ENCODE data around the gene LRMDA. TPM values are rescaled to one million over a fixed set of nuclear protein-coding genes. Genes with fewer than 3 reads are reported as not detected.

Gene LRMDA
- total RNA-seq, 1 donor from 2014 or later, result 5.2 TPM

DNA sequence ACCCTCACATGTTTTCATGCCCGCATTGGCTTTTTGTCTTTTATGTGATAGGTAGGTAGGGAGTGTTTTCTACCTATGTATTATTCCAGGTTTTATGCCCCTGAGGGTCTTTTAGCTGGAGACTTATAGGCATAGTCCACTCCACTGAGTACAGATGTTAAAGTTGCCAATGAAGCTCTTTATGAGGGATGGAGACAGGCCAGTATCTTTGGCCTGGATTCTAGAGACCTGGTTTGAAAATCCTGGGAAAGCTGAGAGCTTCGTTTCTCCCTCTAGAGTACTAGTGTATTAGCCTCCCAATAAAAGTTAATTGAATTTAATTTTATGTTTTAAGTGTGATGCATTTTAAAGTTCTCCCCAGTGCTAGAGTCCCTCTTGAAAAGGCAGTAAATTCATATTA is 854.1 kb downstream of the LRMDA start:
- Mint-ChIP-seq H3K4me1 (peaks cover 13% of the 10 kb centered on the region), H3K27ac (no peak overlapping the region), H3K27me3 (ENCODE audit: insufficient read depth, low read depth) (peaks cover 5% of the 10 kb centered on the region), H3K9me3 (peaks cover 19% of the 10 kb centered on the region), H3K36me3 (peaks cover 10% of the 10 kb centered on the region), H3K4me3 (no peak overlapping the region)
- no peak overlapping the region for H2AFZ ChIP-seq (replicated peaks)
- H3K36me3 ChIP-seq, result no peaks in the 10 kb centered on the region
- DNase-seq (ENCODE audit: low spot score), result no peak
- no peaks in the 10 kb centered on the region for H4K20me1 ChIP-seq (ENCODE audit: low read depth)
- no peaks in the 10 kb centered on the region for H3K79me2 ChIP-seq (ENCODE audit: low read depth)
- H3K4me2 ChIP-seq, result no peak overlapping the region
- no peaks in the 10 kb centered on the region for H3K4me1 ChIP-seq
- no peak overlapping the region for H3K27ac ChIP-seq
- H3K9ac ChIP-seq, result no peak overlapping the region
- H3K27me3 ChIP-seq, result no peaks in the 10 kb centered on the region
- no peak overlapping the region for H3K4me3 ChIP-seq
- no peak for TF ChIP-seq EZH2phosphoT487 (IDR thresholded peaks at IDR 0.05)
- TF ChIP-seq, protein P1, sequence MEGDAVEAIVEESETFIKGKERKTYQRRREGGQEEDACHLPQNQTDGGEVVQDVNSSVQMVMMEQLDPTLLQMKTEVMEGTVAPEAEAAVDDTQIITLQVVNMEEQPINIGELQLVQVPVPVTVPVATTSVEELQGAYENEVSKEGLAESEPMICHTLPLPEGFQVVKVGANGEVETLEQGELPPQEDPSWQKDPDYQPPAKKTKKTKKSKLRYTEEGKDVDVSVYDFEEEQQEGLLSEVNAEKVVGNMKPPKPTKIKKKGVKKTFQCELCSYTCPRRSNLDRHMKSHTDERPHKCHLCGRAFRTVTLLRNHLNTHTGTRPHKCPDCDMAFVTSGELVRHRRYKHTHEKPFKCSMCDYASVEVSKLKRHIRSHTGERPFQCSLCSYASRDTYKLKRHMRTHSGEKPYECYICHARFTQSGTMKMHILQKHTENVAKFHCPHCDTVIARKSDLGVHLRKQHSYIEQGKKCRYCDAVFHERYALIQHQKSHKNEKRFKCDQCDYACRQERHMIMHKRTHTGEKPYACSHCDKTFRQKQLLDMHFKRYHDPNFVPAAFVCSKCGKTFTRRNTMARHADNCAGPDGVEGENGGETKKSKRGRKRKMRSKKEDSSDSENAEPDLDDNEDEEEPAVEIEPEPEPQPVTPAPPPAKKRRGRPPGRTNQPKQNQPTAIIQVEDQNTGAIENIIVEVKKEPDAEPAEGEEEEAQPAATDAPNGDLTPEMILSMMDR (IDR thresholded peaks at IDR 0.05), result no peak
- H3F3A ChIP-seq (ENCODE audit: low read depth), result no peaks in the 10 kb centered on the region
- H3K9me3 ChIP-seq (ENCODE audit: low read depth), result no peaks in the 10 kb centered on the region

DNA sequence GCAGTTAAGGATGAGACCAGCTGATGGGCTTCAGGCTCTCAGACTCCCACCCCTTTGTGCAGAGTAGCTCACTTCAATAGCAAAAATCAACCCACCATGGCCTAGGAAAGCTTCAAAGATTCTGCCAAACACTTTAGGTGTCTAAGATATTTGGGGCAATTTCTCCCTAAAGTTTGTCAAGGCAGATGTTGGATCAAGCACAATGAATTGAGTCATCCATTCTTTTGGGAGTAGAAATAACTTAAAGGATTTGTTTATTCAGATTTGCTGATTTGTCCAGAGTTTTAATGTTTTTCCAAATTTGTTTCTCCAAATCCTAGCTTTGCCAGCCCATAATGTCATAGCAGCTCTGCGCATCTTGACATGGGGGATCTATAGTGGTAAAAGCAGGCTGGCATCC is 855.1 kb downstream of the LRMDA start:
- H3K9ac ChIP-seq, result no peak overlapping the region
- no peaks in the 10 kb centered on the region for H3K4me1 ChIP-seq
- H3K4me2 ChIP-seq, result no peak overlapping the region
- H3K4me3 Mint-ChIP-seq, result no peak overlapping the region
- TF ChIP-seq EZH2 (IDR thresholded peaks at IDR 0.05) (no peak), EZH2phosphoT487 (IDR thresholded peaks at IDR 0.05) (no peak)
- TF ChIP-seq, protein P1 (IDR thresholded peaks at IDR 0.05), result no peak
- H3K36me3 ChIP-seq, result no peaks in the 10 kb centered on the region
- peaks cover 10% of the 10 kb centered on the region for H3K36me3 Mint-ChIP-seq
- H3K27me3 ChIP-seq, result no peaks in the 10 kb centered on the region
- H3K9me3 ChIP-seq (ENCODE audit: low read depth), result no peaks in the 10 kb centered on the region
- no peaks in the 10 kb centered on the region for H3F3A ChIP-seq (ENCODE audit: low read depth)
- peaks cover 5% of the 10 kb centered on the region for H3K27me3 Mint-ChIP-seq (ENCODE audit: insufficient read depth, low read depth)
- H3K9me3 Mint-ChIP-seq, result peaks cover 19% of the 10 kb centered on the region
- H2AFZ ChIP-seq (replicated peaks), result peak overlapping the region; percentile 37
- no peak overlapping the region for H3K27ac ChIP-seq
- no peaks in the 10 kb centered on the region for H3K79me2 ChIP-seq (ENCODE audit: low read depth)
- no peak for DNase-seq (ENCODE audit: low spot score)
- no peak overlapping the region for H3K27ac Mint-ChIP-seq
- H3K4me3 ChIP-seq, result no peak overlapping the region
- H3K4me1 Mint-ChIP-seq, result peaks cover 13% of the 10 kb centered on the region
- no peaks in the 10 kb centered on the region for H4K20me1 ChIP-seq (ENCODE audit: low read depth)

DNA sequence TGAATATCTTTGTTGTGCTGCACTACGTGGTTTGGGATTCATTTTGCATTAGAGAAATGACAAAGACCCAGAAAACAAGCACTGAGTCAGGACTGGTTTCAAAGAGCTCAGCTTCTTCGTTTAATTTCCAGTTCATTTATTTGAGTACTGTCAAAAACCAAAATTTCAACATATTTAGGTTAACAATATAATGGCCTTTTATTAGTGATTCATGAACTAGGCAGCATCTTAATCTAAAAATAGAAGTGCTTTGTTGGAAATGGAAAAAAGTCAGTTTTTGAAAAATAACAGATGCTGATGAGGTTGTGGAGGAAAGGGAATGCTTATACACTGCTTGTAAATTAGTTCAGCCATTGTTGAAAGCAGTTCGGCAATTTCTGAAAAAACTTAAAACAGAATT is 856.4 kb downstream of the LRMDA start:
- Histone ChIP-seq H4K20me1 (ENCODE audit: low read depth) (no peaks in the 10 kb centered on the region), H3K9me3 (ENCODE audit: low read depth) (no peaks in the 10 kb centered on the region), H3F3A (ENCODE audit: low read depth) (no peaks in the 10 kb centered on the region), H3K4me2 (no peak overlapping the region), H3K27ac (no peak overlapping the region), H3K79me2 (ENCODE audit: low read depth) (no peaks in the 10 kb centered on the region), H3K4me3 (no peak overlapping the region), H2AFZ (replicated peaks) (no peak overlapping the region), H3K27me3 (no peaks in the 10 kb centered on the region), H3K4me1 (no peaks in the 10 kb centered on the region), H3K36me3 (no peaks in the 10 kb centered on the region), H3K9ac (no peak overlapping the region)
- H3K4me3 Mint-ChIP-seq, result no peak overlapping the region
- TF ChIP-seq, protein P1 (IDR thresholded peaks at IDR 0.05), result no peak
- TF ChIP-seq EZH2phosphoT487 (IDR thresholded peaks at IDR 0.05), result no peak
- TF ChIP-seq EZH2 (IDR thresholded peaks at IDR 0.05), result no peak
- H3K4me1 Mint-ChIP-seq, result peaks cover 7% of the 10 kb centered on the region
- H3K27me3 Mint-ChIP-seq (ENCODE audit: insufficient read depth, low read depth), result peaks cover 5% of the 10 kb centered on the region
- DNase-seq (ENCODE audit: low spot score), result no peak
- no peak overlapping the region for H3K27ac Mint-ChIP-seq
- H3K36me3 Mint-ChIP-seq, result peaks cover 10% of the 10 kb centered on the region
- peaks cover 19% of the 10 kb centered on the region for H3K9me3 Mint-ChIP-seq

All from neural progenitor cell (in vitro differentiated cells).